GM12873 (cell line): Measurements from ENCODE around the gene VRTN.

ENCODE experiments used
- CTCF ChIP-seq: IDR thresholded peaks from 2 replicates; pipeline ENCODE4 v1.5.1; 2012; ENCODE audit warnings: low read depth, mild to moderate bottlenecking, moderate library complexity, low read length, control low read depth; ENCODE audit not compliant: insufficient read depth; ENCODE audit errors: missing control alignments

VRTN gene

DNA sequence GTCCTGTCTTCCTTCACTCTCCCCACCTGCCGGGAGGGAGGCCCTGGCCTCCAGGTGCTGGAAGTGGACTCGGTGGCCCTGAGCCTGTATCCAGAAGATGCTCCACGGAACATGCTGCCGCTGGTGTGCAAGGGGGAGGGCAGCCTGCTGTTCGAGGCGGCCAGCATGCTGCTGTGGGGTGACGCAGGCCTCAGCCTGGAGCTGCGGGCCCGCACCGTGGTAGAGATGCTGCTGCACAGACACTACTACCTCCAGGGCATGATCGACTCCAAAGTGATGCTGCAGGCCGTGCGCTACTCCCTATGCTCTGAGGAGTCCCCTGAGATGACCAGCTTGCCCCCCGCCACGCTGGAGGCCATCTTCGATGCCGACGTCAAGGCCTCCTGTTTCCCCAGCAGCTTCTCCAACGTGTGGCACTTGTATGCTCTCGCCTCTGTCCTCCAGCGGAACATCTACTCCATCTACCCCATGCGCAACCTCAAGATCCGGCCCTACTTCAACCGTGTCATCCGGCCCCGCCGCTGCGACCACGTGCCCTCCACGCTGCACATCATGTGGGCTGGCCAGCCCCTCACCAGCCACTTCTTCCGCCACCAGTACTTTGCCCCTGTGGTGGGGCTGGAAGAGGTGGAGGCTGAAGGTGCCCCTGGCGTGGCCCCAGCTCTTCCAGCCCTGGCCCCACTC, 8.8 kb downstream of the VRTN start:
- TF ChIP-seq CTCF, result no peak

DNA sequence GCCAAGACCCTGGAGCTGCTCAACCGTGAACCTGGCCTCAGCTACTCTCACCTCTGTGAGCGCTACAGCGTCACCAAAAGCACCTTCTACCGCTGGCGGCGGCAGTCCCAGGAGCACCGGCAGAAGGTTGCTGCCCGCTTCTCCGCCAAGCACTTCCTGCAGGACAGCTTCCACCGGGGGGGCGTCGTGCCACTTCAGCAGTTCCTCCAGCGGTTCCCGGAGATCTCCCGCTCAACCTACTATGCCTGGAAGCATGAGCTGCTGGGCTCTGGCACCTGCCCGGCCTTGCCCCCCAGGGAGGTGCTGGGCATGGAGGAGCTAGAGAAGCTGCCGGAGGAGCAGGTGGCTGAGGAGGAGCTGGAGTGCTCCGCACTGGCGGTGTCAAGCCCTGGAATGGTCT, 9.3 kb downstream of the VRTN start:
- no peak for TF ChIP-seq CTCF

GRCh38 chr14:74358176-74358829, 10.0 kb downstream of the VRTN start:
- no peak for TF ChIP-seq CTCF

- TF ChIP-seq CTCF, result no peak
Measured at GRCh38 chr14:74360163-74360562, 11.9 kb downstream of the VRTN start.

- TF ChIP-seq CTCF, result peak; percentile 98
Measured at GRCh38 chr14:74362361-74362915, 14.2 kb downstream of the VRTN start.

DNA sequence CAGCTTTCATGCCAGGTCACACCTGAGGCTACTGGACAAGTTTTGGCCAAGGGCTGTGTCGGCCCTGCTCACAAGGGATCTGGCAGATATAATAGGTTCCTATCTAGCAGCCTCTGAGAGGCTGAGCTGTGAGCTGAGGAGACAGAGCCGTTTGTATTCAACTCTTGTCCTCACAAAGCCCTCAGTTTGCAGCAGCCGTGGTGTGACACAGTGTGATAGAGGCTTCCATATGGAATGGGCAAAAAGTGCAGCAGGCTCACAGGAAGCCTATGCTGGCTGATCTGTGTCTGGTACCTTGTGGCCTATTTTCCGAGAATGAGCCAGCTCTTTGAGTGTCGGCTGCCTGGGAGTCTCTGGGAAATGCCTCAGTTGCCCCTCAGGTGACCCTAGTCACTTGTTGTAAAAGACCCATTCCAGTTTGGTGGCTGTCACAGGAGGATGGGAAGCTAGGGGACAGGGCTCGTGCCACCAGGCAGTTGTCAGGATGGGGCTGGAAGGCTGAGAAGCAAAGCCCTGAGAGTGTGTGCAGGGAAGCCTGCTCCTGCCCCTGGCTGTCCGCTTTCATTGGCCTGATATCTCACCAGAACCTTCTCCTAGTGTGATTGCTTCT, 16.1 kb downstream of the VRTN start:
- TF ChIP-seq CTCF, result no peak

- no peak for TF ChIP-seq CTCF
Measured at GRCh38 chr14:74368026-74368425, 19.8 kb downstream of the VRTN start.
